Renal cortical epithelial cell (primary cell): ENCODE results near the gene SHISA5. TPM values are rescaled to one million over a fixed set of nuclear protein-coding genes. Genes with fewer than 3 reads are reported as not detected.
"Not testable (repeated sequence)": the region's sequence is repeated elsewhere in the genome, so short reads cannot be mapped to it uniquely, and the experiment has no call there.

ENCODE experiments used
- DNase-seq: peaks from one replicate; pipeline ENCODE4 v3.0.0-alpha.2; 2011; ENCODE audit warnings: low read depth
- total RNA-seq: library from RNA; depleted of rRNA; stranded (reverse); fragments of >200 nt; gene quantifications from 2 replicates; pipeline ENCODE4 v1.2.3, GENCODE V29; 2014

SHISA5 gene, protein sequence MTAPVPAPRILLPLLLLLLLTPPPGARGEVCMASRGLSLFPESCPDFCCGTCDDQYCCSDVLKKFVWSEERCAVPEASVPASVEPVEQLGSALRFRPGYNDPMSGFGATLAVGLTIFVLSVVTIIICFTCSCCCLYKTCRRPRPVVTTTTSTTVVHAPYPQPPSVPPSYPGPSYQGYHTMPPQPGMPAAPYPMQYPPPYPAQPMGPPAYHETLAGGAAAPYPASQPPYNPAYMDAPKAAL
- 116 and 143 TPM in 2 replicates for total RNA-seq

DNA sequence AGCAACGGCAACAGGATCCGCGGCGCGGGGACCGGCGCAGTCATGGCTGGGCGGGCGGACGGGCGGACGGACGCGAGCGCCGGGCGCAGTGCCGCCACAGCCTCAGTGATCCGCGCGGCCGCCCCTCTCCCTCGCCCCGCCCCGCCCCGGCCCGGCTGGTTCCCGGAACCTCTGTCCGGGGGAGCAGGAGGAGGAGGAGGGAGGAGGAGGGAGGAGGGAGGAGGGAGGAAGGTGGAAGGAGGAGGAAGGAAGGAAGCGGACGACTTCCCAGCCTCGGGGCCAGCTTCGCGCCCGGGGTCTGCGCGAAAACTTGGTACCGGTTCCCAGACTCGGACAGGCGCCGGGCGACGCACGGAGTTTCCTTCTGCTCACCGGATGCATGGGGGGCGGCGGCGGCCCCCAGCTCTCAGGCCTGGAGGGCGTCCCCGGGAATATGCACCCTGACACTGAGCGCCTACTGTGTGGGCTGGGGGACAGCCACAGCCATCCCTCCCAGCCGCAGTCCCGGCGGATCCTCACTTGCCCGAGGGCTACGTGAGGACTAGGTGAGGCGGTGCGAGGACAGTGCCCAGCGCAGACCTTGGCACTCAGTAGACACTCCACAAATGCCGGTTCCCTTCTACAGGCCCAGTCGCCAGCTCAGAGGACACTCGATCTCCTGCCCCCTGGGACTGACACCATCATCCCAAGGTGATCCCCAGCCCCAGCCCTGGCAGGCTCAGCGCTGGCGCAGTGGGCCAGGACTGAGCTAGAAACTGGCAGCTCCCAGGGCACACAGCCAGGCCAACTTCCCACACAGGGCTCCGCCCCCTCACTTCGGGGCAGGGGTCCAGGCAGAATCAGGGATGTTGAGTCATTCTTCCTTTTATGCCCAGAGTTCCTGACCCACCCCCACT, at the start of gene SHISA5:
Gene SHISA5, minus strand, starts transcription at position 124 of the 896 bp plus-strand sequence. Its CDS starts 80 bp downstream, at position 44.
- peak; percentile 67 for DNase-seq

DNA sequence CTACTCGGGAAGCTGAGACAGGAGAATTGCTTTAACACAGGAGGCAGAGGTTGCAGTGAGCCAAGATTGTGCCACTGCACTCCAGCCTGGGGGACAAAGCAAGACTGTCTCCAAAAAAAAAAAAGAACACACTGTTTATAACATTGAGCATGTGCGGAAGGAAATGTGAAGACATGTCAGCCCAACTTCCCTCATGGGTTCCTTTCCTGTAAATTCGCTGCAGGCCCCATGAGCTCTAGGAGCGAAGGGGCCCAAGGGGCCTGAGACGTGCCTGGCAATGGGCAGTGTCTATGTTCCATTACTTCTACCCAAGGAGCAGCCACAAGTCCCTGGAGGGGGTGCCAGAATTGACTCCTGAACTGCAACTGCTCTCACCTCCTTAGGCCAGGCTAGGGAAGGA, 49.4 kb upstream of the SHISA5 start:
- DNase-seq = no peak

DNA sequence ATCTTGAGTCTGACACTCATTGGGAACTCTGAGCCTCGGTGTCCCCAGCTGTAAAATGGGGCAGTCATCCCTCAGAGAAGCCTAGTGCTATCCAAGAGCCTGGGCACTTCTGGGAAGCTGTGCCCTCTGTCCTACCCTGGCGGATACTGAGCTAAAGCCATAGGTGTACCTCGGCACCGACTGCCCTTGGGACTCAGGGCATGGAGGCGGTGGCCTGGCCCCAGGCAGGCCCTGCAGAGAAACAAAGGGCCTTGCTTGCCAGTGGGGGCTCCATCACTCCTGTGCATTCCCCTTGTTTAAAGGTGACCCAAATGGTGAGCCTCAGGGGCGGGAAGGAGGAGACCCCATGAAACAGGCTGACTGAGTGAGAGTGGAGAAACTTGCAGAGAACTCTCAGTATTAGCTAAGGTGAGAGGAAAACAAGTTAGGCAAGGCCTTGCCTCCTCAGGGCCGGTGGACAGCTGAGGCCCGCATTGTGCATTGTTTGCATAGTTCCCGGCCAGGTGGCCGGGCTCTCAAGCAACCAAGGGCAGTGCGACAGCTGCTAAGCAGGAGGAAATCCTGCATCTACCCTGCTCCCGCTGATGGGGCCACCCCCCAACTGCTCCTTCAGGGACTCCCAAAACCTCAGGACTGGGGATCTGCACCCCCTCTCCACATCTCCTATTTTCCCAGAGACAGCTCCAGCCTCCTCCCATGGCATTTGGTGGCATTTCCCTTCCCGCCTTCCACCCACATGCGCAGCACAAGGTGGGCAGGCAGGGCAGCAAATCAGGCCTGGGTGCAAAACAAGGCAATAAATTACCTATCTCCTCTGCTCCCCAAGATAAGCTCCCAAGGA, 48.4 kb upstream of the SHISA5 start:
- no peak for DNase-seq

DNA sequence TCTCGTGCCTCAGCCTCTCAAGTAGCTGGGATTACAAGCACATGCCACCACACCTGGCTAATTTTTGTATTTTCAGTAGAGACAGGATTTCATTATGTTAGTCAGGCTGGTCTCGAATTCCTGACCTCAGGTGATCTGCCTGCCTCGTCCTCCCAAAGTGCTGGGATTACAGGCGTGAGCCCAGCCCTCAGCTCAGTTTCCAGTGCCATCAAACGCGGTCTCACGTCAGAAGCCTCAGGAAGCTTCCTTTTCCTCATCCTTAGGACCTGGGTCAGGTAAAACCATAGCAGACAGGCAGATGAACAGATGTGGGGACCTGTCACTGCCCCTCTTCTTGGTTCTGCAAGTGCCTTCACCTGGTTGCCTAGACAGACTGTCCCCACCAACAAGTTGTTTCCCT, 47.7 kb upstream of the SHISA5 start:
- DNase-seq = not testable (repeated sequence)

DNA sequence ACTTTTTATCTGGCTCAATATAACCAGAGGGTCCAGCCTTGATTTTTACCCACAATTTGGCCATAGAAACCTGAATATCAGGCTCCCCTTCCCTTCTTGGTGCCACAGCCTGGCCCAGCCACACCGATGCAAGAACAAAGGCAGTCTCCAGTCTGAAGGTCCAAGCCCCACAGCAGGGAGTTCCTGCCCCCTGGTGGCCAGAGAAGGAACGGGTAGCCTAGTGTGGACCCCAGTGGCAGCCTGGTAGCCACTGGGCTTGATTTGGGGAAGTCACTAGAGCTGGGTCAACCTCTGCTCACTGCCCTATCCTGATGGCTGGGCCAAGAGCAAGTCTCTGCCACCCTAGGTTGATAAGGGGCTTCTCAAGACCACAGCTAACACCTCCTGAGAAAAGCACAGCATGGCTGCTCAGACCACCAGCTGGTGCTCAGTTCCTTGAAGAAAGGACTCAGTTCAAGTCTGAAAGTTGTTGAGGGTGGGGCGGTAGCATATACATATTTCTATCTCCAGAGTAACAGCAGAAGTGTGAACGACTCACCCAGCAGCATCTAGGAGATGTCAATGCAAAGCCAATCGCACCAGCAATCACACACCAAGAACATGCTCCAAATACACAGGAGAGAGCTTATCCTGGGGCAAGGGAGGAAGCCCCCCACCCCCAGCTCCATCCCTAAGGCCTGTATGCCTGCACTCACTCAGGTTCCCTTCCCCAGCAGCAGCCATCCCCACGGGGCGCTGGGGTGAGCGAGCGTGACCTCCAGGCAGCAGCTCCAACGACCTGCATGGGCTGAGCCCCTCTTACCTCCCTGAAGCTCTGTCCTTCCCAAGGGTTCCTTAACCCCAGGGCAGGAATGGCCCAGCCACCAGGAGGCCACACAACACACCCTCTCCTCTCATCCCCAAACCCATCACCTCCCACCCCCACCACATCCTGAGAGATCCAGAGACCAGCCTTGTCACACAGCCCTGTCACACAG, 45.0 kb upstream of the SHISA5 start:
- peak; percentile 57 for DNase-seq

DNA sequence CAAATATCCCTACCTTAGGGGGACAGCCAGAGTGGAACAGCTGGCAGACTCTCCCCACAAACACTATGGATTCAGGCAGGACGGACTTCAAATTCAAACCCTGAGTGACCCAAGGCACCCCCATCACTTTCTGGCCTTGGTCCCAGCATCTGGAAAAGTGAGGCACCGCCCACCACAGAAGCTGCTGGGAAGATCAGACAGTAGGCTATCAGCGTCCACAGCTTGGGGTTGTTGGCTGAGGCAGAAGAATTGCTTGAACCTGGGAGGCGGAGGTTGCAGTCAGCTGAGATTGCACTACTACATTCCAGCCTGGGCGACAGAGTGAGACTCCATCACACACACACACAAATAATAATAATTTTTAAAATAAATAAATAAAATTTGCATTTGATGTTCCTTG, 44.2 kb upstream of the SHISA5 start:
- no peak for DNase-seq

DNA sequence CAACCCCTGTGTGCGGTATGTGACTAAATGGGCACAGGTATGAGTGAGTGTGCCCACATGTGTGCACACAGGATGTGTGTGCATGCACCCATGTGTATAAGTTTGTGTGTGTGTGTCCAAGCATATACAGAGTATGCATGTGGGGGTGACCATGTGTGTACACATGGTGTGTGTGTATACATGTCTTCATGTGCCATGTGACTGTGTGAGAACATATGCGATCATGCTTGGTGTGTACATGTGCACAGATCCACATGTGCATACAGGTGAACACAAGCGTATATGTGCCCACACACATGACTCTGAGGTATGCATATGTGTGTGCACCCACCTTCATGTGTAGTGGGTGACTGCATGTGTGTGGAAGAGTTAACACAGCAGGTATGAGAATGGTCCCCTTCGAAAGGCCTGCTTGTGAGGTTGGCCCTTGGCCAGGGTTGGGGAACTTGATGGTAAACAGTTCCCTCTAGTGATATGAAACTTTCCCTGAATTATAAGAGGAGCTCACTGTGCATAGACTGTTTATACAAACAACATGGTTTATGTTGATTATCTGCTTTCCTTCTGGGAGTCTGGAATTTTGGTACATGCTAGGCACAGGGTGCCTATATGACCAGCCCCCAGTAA, 42.3 kb upstream of the SHISA5 start:
- DNase-seq = no peak

DNA sequence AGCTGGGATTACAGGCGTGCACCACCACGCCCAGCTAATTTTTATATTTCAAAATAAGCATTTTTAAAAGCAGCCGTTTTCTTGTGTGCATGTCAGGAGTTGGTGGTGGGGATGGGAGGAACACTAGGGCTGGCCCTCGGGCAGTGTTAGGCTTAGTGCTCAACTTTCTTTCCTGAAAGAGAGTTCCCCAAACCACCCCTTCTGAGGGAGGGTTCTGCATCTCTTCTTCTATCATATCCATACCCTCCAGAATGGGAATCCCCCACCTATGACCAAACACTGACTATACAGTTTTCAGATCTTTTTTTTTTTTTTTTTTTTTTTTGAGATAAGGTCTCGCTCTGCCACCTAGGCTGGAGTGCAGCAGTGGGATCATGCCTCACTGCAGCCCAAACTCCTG, 40.2 kb upstream of the SHISA5 start:
- DNase-seq = no peak

DNA sequence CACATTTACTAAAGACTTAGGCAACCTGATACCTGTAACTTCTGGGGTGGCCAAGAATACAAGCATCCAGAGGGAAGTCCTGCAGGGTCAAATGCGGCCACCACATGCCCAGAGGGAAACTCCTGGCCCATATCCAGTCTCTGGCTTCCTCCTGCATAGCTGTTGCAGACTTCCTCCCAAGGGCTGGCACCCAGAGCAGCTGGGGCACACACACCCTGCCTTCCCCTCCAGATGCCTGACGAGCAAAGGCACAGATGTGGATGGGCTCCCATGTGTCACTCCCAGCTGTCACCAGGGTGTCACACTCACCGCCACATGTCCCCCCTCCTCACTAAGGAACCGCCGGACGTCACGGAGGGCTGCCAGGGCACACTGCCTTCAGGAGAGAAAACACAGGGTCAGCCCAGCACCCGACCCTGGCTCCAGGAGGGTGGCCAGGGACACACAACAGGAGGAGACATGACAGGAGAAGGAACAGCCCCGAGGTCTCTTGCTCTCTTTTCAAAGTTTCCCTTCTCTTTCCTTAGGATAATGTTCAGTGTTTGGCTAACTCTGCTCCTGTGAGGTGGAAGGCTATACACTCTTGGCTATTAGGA, 39.4 kb upstream of the SHISA5 start:
- peak; percentile 12 for DNase-seq

DNA sequence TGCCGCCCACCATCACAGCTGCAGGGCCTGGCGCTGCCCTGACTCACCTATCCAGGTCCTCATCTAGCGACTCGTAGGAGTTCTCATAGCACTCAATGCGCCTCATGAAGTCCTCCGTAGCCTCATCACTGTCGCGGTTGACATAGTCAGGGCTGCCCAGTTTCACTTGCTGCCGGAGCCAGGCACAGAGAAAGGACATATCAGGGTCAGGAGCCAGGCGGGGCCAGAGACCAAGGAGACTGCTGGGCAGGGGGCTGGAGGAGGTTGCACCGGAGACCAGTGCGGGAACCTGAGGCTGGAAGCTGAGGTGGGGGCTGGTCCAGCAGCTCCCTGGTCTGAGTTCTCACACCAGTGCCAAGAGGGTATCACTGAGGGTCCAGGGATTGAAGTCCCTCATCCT, 34.5 kb upstream of the SHISA5 start:
- DNase-seq = no peak

DNA sequence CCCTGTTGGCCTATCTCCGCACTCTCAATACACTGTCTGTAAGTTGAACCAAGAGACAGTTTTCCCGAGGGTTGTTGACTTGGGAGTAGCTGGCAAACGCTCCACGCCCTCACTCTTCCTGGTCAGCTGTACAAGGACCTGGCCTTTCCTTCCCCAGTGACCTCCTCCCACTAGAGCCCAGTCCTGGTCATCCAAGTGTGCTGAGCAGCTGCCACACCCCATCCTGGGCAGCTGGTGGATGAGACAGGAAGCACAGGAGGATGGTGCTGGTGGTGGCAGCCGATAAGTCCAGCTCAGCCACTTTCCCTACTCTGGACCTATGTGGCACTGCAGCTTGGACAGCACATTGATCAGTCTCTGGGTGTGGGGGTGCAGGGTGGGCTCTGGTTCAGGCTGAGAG, 32.8 kb upstream of the SHISA5 start:
- no peak for DNase-seq

DNA sequence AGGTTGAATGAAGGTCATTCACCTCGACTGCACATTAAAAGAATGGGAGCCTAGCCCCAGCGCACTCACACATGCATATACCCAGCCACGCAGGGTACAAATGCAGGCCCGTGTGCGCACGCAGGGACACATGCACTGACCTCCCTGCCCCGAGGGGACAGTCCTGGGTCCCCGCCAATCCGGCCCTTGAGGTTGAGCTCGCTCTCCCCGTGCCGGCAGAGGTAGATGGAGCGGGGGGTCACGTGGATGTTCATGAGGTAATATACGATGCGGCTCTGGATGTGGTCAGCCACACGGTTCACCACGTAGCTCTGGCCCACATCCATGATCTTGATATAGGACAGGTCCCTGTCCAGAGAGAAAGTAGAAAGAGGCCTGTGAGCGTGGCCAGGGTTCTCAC, 32.1 kb upstream of the SHISA5 start:
- DNase-seq = no peak

DNA sequence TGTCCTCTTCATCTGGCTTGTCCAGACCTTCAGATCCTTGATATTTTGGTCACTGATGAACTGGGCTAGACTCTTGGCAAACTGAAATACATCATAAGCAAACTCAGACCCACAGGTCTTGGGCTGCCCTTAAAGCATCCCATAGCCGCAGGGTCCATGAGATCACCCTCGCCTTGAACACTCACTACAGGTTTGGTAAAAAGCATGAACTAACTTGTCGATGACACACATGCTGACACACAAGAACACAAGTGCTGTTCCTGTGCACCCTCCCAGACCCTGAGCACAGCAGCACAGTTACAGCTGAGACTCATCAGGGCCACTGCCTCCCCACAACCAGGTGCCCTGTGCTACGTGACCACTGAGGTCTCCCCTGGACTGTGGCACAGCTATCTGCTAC, 31.6 kb upstream of the SHISA5 start:
- no peak for DNase-seq

DNA sequence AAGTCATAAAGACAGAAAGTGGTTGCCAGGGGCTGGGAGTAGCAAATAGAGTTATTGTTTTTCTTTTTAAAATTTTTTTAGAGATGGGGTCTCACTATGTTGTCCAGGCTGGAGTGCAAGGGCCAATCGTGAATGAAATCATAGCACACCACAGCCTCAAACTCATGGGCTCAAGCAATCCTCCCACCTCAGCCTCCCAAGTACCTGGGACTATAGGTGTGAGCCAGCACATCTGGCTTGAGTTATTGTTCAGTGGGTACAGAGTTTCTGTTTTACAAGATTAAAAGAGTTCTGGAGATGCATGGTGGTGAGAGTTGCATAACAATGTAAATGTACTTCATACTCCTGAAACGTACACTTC, 29.0 kb upstream of the SHISA5 start:
- DNase-seq = no peak

DNA sequence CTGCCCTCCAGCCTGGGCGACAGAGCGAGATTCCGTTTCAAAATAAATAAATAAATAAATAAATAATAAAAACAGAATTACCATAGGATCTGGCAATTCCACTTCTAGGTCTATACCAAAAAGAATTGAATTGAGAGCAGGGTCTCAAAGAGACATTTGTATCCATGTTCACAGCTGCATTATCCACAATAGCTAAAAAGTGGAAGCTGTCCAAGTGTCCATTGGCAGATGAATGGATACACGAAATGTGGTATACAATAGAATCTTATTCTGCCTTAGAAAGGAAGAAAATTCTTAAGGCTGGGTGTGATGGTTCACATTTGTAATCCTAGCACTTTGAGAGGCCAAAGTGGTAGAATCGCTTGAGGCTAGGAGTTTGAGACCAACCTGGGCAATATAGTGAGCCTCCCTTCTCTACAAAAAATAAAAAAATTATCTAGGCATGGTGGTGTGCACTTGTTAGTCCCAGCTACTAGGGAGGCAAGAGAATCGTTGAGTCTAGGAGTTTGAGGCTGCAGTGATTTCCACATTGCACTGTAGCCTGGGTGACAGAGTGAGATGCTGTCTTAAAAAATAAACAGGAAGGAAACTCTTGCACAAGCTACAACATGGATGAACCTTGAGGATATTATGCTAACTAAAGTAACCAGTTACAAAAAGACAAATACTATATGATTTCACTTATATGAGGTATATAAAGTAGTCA, 28.4 kb upstream of the SHISA5 start:
- no peak for DNase-seq

DNA sequence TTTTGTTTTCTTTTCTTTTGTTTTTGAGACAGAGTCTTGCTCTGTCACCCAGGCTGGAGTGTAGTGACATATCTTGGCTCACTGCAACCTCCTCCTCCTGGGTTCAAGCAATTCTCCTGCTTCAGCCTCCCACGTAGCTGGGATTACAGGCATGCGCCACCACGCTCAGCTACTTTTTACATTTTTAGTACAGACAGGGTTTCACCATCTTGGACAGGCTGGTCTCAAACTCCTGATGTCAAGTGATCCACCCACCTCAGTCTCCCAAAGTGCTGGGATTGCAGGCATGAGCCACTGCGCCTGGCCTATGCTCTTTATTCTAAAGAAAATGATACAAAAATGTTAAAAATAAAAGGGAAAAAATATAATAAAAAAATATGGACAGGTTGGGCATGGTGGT, 26.7 kb upstream of the SHISA5 start:
- not testable (repeated sequence) for DNase-seq

DNA sequence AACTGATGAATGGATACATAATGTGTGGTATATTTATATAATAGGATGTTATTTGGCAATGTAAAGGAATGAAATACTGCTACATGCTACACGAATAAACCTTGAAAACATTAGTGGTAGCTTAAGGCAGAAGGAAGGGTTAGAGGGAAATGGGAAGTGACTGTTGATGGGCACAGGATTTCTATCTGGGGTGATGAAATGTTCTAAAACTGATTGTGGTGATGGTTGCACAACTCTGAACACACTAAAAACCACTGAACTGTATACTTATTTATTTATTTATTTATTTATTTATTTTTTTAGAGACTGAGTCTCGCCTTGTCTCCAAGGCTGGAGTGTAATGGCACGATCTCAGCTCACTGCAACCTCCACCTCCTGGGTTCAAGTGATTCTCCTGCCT, 24.8 kb upstream of the SHISA5 start:
- DNase-seq = peak; percentile 84

DNA sequence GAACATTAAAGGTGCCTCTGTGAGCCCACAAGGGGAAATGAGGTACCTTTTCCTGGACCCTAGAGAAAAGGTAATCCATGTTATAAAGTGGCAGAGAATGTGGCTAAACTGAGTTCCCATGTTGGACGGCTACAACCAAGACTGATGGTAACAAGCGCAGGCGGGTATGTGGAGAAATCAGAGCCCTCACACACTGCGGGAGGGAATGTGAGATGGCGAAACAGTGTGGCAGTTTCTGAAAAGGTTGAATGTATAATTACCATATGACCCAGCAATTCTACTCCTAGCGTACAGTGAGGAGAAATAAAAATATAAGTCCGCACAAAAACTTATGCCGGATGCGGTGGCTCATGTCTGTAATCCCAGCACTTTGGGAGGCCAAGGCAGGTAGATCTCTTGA, 24.1 kb upstream of the SHISA5 start:
- DNase-seq = no peak

DNA sequence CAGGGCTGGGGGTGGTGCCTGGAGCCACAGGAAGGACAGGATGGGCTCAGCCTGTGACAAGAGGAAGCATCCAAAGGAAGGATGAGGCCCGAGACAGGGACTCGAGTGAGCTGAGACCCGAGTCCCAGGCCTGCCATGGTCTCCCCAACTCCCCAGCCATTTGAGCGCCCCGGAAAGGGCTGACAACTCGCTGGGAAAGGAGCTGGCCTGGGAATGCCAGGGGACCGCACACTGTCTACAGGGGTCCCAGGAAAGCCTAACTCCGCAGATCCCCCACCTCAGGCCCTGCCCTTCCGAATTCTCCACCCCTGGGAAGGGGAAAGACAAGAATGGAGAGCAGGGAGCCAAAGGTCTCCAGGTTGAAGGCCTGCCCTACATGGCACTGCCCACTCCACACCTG, 21.0 kb upstream of the SHISA5 start:
- no peak for DNase-seq

DNA sequence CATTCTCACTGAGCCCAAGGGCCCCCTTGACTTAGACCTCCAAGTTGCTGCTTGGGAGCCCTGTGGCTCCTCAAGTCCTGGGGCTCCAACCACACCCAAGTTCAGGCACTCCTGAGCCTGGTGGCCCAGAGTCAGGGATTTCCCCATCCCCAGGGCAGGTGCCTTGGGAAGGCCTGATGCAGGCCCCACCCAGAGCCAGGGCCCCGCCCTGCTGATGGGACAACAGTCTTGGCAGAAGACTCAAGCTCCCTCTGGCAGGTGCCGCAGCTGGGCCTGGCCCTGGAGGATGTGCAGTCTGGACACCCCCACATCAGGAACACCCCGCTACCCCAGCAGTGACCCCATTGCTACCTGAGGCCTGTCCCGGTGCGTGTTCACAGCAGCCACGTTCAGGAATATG, 17.7 kb upstream of the SHISA5 start:
- no peak for DNase-seq
